HepG2 (cell line): ENCODE measurements around the gene ZNF503. TPM values are rescaled to one million over a fixed set of nuclear protein-coding genes. Genes with fewer than 3 reads are reported as not detected.

Source experiments
- ARNT ChIP-seq: fragments of 450-650 bp; IDR thresholded peaks from 2 replicates; pipeline ENCODE4 v1.6.1; 2017
- FOXJ3 ChIP-seq: sonication (generic); formaldehyde crosslinking; IDR thresholded peaks from 2 replicates; pipeline ENCODE4 v1.4.0; 2020; ENCODE audit warnings: missing genetic modification reagents, mild to moderate bottlenecking, borderline replicate concordance
- MAFF ChIP-seq: IDR thresholded peaks from 2 replicates; pipeline ENCODE4 v1.6.1; 2011; ENCODE audit warnings: low read depth, low read length, improper control_type of control experiment
- MLLT10 ChIP-seq: sonication (generic); formaldehyde crosslinking; IDR thresholded peaks from 2 replicates; pipeline ENCODE4 v1.4.0; 2020; ENCODE audit warnings: missing genetic modification reagents
- NONO ChIP-seq, 2 experiments: fragments of 450-650 bp in 1 of 2; sonication (generic) in 1 of 2; formaldehyde crosslinking in 1 of 2; IDR thresholded peaks in 1 of 2; conservative IDR thresholded peaks in 1 of 2; 2 replicates each; pipeline versions ENCODE4 v1.6.1 to v1.8.0; 2017 to 2022; ENCODE audit warnings: mild to moderate bottlenecking in 1 of 2, missing genetic modification reagents in 1 of 2, moderate library complexity in 1 of 2
- NR2F1 ChIP-seq, 2 experiments: fragments of 450-650 bp in 1 of 2; formaldehyde crosslinking in 1 of 2; IDR thresholded peaks; 2 replicates each; pipeline versions ENCODE4 v1.5.0 to v1.6.1; 2016 to 2020; ENCODE audit warnings: mild to moderate bottlenecking in 1 of 2, missing compliant biosample characterization in 1 of 2, missing genetic modification reagents in 1 of 2, moderate library complexity in 1 of 2
- POLR2G ChIP-seq: fragments of 200-400 bp; formaldehyde crosslinking; IDR thresholded peaks from 2 replicates; pipeline ENCODE4 v1.6.1; 2018; ENCODE audit warnings: mild to moderate bottlenecking, low read depth, low read length, moderate library complexity
- RBAK ChIP-seq: sonication (generic); formaldehyde crosslinking; IDR thresholded peaks from 2 replicates; pipeline ENCODE4 v1.5.1; 2020; ENCODE audit warnings: mild to moderate bottlenecking, missing genetic modification reagents
- SALL2 ChIP-seq: sonication (generic); formaldehyde crosslinking; IDR thresholded peaks from 2 replicates; pipeline ENCODE4 v1.8.1; 2023; ENCODE audit warnings: mild to moderate bottlenecking, missing genetic modification reagents, inconsistent platforms
- ZMYM2 ChIP-seq: sonication (generic); formaldehyde crosslinking; IDR thresholded peaks from 2 replicates; pipeline ENCODE4 v1.8.0; 2022; ENCODE audit warnings: mild to moderate bottlenecking, missing genetic modification reagents
- ZNF121 ChIP-seq: sonication (generic); formaldehyde crosslinking; IDR thresholded peaks from 2 replicates; pipeline ENCODE4 v1.5.0; 2020; ENCODE audit warnings: mild to moderate bottlenecking, missing genetic modification reagents
- ZNF619 ChIP-seq: sonication (generic); formaldehyde crosslinking; IDR thresholded peaks from 2 replicates; pipeline ENCODE4 v1.4.0; 2020; ENCODE audit warnings: mild to moderate bottlenecking, missing genetic modification reagents
- ZNF768 ChIP-seq: sonication (generic); formaldehyde crosslinking; IDR thresholded peaks from 2 replicates; pipeline ENCODE4 v1.4.0; 2020; ENCODE audit warnings: missing genetic modification reagents
- ZNF781 ChIP-seq: sonication (generic); formaldehyde crosslinking; IDR thresholded peaks from 2 replicates; pipeline ENCODE4 v1.5.1; 2020; ENCODE audit warnings: borderline replicate concordance, mild to moderate bottlenecking, missing genetic modification reagents; ENCODE audit errors: not compliant biosample characterization
- ZNF816 ChIP-seq: sonication (generic); formaldehyde crosslinking; IDR thresholded peaks from 2 replicates; pipeline ENCODE4 v1.8.0; 2022; ENCODE audit warnings: missing genetic modification reagents, mild to moderate bottlenecking, borderline replicate concordance
- polyA plus RNA-seq, 8 experiments: library from polyadenylated mRNA; depleted of rRNA in 3 of 8; stranded (reverse) in 7 of 8; unstranded in 1 of 8; fragments of >200 nt; fragmentation: Illumina TruSeq in 4 of 8; extraction: Trizol in 4 of 8; gene quantifications; 2 replicates each; pipeline versions ENCODE4 v1.2.1 to v1.2.3, GENCODE V29; 2011 to 2016; ENCODE audit warnings: low read depth in 4 of 8, missing spikeins in 1 of 8, mixed read lengths in 1 of 8; ENCODE audit not compliant: insufficient read depth in 1 of 8
- total RNA-seq, 5 experiments: library from RNA; depleted of rRNA; stranded (reverse); fragments of >200 nt; fragmentation: Illumina TruSeq; extraction: Trizol; gene quantifications; 2 replicates each; pipeline ENCODE4 v1.2.3, GENCODE V29; 2016; ENCODE audit warnings: low read depth in 1 of 5
- TF ChIP-seq, protein P1 (sequence below): sonication (generic); formaldehyde crosslinking; IDR thresholded peaks from 2 replicates; pipeline ENCODE4 v1.8.0; 2022; ENCODE audit warnings: mild to moderate bottlenecking, missing genetic modification reagents, borderline replicate concordance
- TF ChIP-seq, protein P2 (sequence below): sonication (generic); formaldehyde crosslinking; IDR thresholded peaks from 2 replicates; pipeline ENCODE4 v1.9.0; 2021; ENCODE audit warnings: missing genetic modification reagents, mild to moderate bottlenecking, borderline replicate concordance
- TF ChIP-seq, protein P3 (sequence below): IDR thresholded peaks from 2 replicates; pipeline ENCODE4 v1.6.1; 2016; ENCODE audit warnings: low read depth
- TF ChIP-seq, protein P4 (sequence below): sonication (generic); formaldehyde crosslinking; IDR thresholded peaks from 2 replicates; pipeline ENCODE4 v1.4.0; 2020; ENCODE audit warnings: missing genetic modification reagents
- TF ChIP-seq, protein P5 (sequence below): sonication (generic); formaldehyde crosslinking; IDR thresholded peaks from 2 replicates; pipeline ENCODE4 v1.4.0; 2020; ENCODE audit warnings: missing genetic modification reagents, borderline replicate concordance

ZNF503 gene
- total and polyA plus RNA-seq, 2 of the 13 experiments (the other 11 are each of a cell fraction or from before 2014, with no cell fraction given) = 2.7 to 8.3 TPM

DNA sequence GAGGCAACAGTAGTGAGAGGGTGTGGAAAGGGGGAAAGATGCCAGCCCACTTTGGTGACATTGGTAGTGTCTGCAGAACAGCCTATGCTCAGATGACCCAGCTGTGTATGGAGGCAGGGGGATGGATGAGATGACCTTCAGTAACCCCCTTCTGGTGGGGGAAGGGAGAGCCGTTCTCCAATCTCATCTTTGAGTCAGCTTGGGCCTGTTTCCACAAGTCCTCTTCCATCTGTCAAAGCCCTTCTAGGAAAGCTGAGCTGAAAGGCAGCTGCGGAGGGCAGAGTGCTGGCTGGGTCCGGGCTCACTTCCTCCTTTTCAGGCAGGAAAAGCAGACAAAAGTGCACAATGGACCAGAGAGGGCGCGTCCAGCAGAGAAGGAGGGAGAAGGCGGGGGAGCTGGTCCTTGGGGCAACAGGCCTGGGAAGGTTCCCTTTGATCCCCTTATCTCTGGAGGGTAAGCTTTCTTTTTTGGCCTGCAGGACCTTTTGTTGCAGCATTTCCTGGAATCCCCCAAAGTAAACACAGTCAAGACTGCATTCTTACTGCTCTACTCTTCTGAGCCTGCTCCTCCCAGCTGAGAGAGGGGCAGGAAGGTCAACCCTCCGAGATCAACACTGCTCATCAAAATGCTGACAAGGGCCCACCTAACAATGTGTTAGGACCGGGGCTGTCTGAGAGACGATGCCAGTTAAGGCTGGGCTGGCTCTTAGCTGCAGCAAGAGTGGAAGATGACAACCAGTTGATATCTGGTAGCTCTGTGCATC is 28.6 kb upstream of the ZNF503 start (continued):
- TF ChIP-seq, protein P1, sequence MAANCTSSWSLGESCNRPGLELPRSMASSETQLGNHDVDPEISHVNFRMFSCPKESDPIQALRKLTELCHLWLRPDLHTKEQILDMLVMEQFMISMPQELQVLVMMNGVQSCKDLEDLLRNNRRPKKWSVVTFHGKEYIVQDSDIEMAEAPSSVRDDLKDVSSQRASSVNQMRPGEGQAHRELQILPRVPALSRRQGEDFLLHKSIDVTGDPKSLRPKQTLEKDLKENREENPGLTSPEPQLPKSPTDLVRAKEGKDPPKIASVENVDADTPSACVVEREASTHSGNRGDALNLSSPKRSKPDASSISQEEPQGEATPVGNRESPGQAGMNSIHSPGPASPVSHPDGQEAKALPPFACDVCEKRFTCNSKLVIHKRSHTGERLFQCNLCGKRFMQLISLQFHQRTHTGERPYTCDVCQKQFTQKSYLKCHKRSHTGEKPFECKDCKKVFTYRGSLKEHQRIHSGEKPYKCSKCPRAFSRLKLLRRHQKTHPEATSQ = no peak
- TF ChIP-seq, protein P2, sequence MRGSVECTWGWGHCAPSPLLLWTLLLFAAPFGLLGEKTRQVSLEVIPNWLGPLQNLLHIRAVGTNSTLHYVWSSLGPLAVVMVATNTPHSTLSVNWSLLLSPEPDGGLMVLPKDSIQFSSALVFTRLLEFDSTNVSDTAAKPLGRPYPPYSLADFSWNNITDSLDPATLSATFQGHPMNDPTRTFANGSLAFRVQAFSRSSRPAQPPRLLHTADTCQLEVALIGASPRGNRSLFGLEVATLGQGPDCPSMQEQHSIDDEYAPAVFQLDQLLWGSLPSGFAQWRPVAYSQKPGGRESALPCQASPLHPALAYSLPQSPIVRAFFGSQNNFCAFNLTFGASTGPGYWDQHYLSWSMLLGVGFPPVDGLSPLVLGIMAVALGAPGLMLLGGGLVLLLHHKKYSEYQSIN = no peak
- TF ChIP-seq, protein P3, sequence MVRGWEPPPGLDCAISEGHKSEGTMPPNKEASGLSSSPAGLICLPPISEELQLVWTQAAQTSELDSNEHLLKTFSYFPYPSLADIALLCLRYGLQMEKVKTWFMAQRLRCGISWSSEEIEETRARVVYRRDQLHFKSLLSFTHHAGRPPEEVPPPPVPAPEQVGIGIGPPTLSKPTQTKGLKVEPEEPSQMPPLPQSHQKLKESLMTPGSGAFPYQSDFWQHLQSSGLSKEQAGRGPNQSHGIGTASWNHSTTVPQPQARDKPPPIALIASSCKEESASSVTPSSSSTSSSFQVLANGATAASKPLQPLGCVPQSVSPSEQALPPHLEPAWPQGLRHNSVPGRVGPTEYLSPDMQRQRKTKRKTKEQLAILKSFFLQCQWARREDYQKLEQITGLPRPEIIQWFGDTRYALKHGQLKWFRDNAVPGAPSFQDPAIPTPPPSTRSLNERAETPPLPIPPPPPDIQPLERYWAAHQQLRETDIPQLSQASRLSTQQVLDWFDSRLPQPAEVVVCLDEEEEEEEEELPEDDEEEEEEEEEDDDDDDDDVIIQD = 0 out of 2 replicates have a peak, but pooled peaks have one; percentile 21
- TF ChIP-seq ZNF768 (CRISPR knock-in tag) (peak; percentile 96), ARNT (no peak), MLLT10 (CRISPR knock-in tag) (no peak), SALL2 (CRISPR knock-in tag) (peak; percentile 48), POLR2G (peak; percentile 57), MAFF (no peak), FOXJ3 (CRISPR knock-in tag) (peak; percentile 87), NONO (IDR thresholded peaks at IDR 0.05) (no peak), NONO (CRISPR knock-in tag; conservative IDR thresholded peaks at IDR 0.05) (peak; percentile 60; the same call in 1 of the 2 replicates), ZNF781 (CRISPR knock-in tag) (no peak), RBAK (no peak), ZNF816 (no peak), ZMYM2 (CRISPR knock-in tag) (0 out of 2 replicates have a peak, but pooled peaks have one; percentile 50), ZNF619 (CRISPR knock-in tag) (no peak), ZNF121 (CRISPR knock-in tag) (peak; percentile 63; the same call in 1 of the 2 replicates), NR2F1 (CRISPR knock-in tag; IDR thresholded peaks at IDR 0.05) (peak; percentile 66 to 81)
- TF ChIP-seq, protein P4, sequence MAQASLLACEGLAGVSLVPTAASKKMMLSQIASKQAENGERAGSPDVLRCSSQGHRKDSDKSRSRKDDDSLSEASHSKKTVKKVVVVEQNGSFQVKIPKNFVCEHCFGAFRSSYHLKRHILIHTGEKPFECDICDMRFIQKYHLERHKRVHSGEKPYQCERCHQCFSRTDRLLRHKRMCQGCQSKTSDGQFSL (CRISPR knock-in tag) = peak; percentile 81
- TF ChIP-seq, protein P5, sequence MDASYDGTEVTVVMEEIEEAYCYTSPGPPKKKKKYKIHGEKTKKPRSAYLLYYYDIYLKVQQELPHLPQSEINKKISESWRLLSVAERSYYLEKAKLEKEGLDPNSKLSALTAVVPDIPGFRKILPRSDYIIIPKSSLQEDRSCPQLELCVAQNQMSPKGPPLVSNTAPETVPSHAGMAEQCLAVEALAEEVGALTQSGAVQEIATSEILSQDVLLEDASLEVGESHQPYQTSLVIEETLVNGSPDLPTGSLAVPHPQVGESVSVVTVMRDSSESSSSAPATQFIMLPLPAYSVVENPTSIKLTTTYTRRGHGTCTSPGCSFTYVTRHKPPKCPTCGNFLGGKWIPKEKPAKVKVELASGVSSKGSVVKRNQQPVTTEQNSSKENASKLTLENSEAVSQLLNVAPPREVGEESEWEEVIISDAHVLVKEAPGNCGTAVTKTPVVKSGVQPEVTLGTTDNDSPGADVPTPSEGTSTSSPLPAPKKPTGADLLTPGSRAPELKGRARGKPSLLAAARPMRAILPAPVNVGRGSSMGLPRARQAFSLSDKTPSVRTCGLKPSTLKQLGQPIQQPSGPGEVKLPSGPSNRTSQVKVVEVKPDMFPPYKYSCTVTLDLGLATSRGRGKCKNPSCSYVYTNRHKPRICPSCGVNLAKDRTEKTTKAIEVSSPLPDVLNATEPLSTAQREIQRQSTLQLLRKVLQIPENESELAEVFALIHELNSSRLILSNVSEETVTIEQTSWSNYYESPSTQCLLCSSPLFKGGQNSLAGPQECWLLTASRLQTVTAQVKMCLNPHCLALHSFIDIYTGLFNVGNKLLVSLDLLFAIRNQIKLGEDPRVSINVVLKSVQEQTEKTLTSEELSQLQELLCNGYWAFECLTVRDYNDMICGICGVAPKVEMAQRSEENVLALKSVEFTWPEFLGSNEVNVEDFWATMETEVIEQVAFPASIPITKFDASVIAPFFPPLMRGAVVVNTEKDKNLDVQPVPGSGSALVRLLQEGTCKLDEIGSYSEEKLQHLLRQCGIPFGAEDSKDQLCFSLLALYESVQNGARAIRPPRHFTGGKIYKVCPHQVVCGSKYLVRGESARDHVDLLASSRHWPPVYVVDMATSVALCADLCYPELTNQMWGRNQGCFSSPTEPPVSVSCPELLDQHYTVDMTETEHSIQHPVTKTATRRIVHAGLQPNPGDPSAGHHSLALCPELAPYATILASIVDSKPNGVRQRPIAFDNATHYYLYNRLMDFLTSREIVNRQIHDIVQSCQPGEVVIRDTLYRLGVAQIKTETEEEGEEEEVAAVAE (CRISPR knock-in tag) = no peak
